G401.6 (cell line): ENCODE data around the gene CUEDC1.
"Not testable (repeated sequence)": the region's sequence is repeated elsewhere in the genome, so short reads cannot be mapped to it uniquely, and the experiment has no call there.

Source experiments
- FAIRE-seq: peaks from 2 replicates; lab custom pipeline; 2012; peaks lifted over from hg19 to GRCh38; lab: Jason Lieb, UNC

The CUEDC1 gene

GRCh38 chr17:57985675-57985974 lies 30.4 kb upstream of the CUEDC1 start:
- no peak for FAIRE-seq

- FAIRE-seq = no peak
Observed at GRCh38 chr17:57984936-57985674, 29.9 kb upstream of the CUEDC1 start.

GRCh38 chr17:57984261-57984890 lies 29.2 kb upstream of the CUEDC1 start:
- FAIRE-seq = no peak

DNA sequence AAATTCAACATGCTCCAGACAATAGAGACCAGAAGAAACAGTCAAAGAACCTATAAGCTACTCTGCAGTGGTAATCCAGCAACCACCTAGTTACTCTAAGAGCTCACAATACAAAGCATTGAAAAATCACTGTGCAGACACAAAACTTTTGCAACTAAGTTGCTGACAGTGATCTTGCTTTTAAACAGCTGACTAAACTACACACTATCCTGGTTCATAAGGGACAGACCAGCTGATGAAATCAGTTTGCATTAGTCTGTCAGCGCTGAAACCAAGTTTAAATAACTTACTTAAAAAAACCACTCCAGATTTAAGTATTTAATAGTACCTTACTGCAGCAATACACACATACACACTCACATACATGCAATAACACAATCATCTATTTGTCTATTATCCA lies 28.2 kb upstream of the CUEDC1 start:
- FAIRE-seq = no peak

DNA sequence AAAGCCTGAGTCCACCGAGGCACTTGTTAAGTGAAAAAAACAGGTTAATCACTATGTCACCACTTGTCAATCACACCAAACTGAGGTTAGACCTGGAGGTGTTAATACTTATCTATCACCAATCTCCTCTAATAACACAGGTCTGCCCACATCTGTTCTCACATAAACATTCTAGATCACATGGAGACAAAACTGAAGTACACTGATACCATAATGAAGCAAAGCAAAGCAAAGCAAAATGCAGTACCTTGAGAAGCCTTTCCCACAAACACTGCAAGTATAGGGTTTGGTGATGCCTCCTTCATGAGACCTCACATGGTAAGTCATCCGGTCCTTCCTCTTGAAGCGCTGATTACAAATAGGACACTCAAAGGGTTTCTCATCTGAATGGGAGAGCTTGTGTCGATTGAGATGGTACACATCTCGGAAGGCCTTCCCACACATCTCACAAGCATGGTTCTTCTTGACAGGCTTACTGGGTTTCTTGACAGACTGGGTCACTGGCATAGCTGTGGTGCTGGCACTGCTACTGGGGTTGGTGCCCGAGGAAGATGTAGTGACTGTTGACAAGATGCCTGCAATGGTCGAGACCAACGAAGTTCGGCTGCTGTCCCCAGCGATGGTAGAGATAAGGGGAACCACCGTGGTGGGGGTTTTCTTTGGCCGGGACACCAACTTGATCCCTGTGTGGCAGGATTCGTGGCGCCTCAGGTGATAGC lies 27.4 kb upstream of the CUEDC1 start:
- no peak for FAIRE-seq

- no peak for FAIRE-seq
Observed at GRCh38 chr17:57980522-57980921, 25.3 kb upstream of the CUEDC1 start.

- FAIRE-seq = no peak
Observed at GRCh38 chr17:57979076-57979475, 23.9 kb upstream of the CUEDC1 start.

GRCh38 chr17:57976594-57976993 lies 21.4 kb upstream of the CUEDC1 start:
- FAIRE-seq = no peak

DNA sequence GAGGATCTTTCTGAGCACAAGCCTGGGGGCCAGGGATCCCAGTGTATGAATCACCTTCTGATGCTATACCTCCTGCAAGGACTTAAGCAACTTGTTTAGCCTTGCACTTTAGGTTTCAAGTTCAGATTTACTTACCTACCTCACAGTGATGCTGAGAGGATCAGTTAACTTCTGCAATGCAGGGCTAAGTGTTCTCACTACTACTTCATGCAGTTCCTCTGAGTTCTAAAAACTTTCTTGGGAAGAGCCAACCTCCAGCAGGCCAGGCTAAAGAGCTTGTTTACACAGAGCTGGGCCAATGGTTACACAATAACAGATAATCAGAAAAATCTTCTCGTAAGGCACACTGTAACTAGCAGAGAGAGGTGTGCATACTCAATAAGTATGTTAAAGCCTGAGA lies 19.8 kb upstream of the CUEDC1 start:
- FAIRE-seq = no peak

DNA sequence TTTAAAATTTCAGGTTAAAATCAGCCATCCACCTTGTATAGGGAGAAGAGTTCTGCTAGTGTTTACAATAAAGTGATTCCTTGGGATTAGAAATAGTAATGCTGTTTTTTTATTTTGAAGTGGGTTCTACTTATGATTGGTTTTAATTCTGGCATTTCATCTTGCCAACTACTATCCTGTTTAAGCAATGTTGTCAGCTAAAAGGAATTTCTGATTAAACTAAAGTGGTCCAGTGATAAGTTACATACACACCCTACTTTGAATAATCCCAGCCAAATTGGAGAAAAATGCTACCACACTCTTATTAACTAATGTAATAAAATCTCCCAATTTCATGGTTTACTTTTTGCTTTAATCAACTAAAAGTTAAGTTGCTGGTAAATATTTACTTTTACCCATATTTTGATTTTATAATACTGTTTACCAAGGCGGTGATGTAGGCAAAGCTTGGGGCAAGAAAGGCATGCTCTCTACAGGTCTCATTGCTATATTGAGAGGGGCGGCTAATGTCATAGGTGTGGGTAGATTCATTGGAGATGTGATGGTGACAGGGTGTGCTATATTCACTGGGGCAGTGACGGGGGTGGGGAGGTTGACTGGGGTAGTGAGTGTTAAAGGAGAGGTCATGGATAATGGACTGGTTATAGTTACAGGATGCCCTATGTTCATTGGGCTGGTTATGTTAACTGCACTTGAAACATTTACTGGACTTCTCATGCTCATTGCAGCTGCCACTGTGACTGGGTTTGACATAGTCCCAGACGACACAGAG lies 19.0 kb upstream of the CUEDC1 start:
- not testable (repeated sequence) for FAIRE-seq

DNA sequence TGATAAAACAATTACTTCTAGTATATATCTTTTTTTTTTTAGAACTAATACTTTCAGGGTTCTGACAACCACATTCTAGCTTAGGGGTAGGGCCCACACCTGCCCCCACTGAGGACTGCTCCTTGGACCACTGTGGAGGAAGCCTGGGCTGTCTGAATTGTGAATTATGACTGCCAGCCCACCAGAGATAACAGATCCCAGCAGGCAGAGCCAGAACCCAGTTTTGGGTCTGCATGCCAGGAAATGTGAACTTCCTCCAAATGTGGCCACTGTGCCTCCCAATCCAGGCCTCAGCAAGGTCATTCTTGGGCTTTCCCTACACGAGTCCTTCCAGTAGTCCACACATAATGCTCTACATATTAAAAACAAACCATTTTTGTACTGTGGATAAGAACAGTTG lies 16.9 kb upstream of the CUEDC1 start:
- no peak for FAIRE-seq

DNA sequence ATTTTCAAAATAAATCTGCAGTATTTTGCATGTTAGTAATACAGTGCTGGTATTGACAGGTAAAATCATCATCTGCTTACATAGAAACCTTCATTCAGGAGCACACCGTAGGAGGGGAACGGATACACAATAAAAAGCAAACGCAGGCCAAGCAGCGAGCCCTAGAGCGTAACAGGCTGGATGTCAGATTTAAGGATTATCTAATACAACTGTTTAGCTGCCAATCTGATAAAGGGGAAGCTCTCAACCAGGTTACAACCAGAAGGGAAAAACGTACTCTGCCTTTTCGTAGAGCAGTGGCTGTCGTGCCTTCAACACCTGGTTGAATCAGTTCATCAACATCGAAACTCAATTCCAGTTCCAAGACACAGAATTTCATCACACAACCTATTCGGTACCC lies 16.4 kb upstream of the CUEDC1 start:
- no peak for FAIRE-seq

- FAIRE-seq = no peak
Observed at GRCh38 chr17:57970710-57971109, 15.5 kb upstream of the CUEDC1 start.

- FAIRE-seq = no peak
Observed at GRCh38 chr17:57968456-57968855, 13.2 kb upstream of the CUEDC1 start.

DNA sequence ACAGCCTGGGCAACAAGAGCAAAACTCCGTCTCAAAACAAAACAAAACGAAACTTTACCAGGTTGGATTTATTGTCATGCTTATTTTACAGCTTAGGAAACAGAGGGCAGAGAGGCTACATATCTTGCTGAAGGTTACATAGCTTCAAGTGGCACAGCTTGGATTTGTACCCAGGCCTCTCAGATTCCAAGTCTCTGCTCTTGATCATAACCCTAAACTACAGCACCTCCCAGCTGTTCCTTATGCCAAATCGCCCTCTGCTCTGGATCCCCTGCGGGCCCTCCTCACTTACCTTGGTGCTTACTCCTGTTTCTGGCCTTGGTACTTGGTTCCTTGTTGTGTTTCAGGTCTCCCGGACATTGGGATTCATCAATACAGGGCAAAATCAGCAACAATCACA lies 11.7 kb upstream of the CUEDC1 start:
- FAIRE-seq = no peak

DNA sequence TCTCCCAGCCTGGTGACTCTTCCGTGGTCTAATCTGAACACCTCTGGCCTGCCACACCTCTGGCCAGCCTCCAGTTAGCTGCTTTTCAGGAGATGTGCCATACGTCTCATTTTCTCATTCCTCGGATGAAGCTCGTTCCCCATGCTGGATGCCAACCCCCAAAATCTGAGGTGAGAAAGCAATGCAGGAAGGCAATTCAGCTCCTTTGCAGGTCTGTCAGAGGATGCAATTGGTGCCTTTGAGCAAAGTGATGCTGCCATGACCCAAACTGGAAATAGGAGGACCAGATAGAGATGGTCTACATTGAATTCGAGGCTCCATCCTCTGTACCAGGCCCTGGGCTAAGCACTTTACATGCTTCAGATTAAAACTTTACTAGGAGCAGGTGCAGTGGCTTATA lies 11.0 kb upstream of the CUEDC1 start:
- no peak for FAIRE-seq

DNA sequence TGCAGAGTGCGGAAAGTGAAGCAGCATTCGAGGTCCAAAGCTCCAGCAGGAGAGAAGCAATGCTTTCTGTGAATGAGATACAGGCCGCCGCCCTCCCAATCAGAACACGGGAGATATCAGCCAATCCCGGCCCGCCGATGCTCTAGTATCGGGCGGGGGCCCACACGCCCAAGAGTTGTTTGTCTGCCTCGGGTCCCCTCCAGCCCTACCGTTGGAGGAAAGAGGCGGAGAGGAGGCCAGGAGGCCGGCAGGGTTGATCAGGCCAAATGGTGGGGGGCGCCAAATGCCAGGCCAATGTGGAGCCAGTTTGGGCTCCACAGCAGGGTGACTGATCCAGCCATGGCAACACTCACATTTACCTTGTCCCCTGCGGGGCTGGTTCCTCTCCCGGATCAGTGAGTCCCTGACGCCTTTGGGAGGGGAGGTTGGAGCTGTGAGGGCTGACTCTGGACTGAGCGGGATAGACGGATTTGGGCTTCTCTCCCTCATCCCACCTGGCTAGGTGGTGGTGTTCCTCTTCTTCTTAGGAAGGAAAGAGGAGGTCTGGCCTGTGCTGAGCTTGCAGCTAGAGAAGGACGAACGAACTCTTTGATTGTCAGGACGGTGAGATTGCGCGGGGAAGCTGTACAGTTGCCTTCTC lies 10.4 kb upstream of the CUEDC1 start:
- FAIRE-seq = no peak

DNA sequence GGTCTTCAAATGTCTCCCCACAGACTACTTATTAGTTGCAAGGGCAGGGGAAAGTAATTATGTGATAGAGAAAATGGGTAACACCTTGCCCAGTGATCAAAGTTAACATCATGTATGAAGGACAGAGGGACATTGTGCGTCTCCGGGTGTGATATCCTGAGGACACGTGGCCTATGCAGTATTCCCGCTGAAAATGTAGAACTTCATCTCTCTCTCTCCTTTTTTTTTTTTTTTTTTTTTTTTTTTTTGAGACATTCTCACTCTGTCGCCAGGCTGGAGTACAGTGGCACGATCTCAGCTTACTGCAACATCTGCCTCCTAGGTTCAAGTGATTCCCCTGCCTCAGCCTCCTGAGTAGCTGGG lies 7.9 kb upstream of the CUEDC1 start:
- no peak for FAIRE-seq

GRCh38 chr17:57962279-57963148 lies 7.3 kb upstream of the CUEDC1 start:
- no peak for FAIRE-seq

- FAIRE-seq = no peak
Observed at GRCh38 chr17:57959929-57960328, 4.7 kb upstream of the CUEDC1 start.

GRCh38 chr17:57958391-57958790 lies 3.2 kb upstream of the CUEDC1 start:
- not testable (repeated sequence) for FAIRE-seq

- FAIRE-seq = no peak
Observed at GRCh38 chr17:57957886-57958285, 2.7 kb upstream of the CUEDC1 start.
